Medulla oblongata (tissue), 1 donor: ENCODE measurements around the gene NTN4.
"Not testable (repeated sequence)": the region's sequence is repeated elsewhere in the genome, so short reads cannot be mapped to it uniquely, and the experiment has no call there.

Experiments used
- DNase-seq: peaks from one replicate; pipeline ENCODE4 v3.0.0-alpha.2; 2015; ENCODE audit errors: extremely low spot score

Gene NTN4

GRCh38 chr12:95710386-95710785, 80.2 kb downstream of the NTN4 start:
- DNase-seq, result no peak

- no peak for DNase-seq
These were observed 81.4 kb downstream of the NTN4 start for GRCh38 chr12:95709152-95709551.

GRCh38 chr12:95705143-95705542, 85.4 kb downstream of the NTN4 start:
- DNase-seq, result no peak

GRCh38 chr12:95703986-95704385, 86.6 kb downstream of the NTN4 start:
- DNase-seq, result no peak

- no peak for DNase-seq
These were observed 88.7 kb downstream of the NTN4 start for GRCh38 chr12:95701722-95702418.

GRCh38 chr12:95701275-95701674, 89.3 kb downstream of the NTN4 start:
- DNase-seq, result no peak

GRCh38 chr12:95700316-95700785, 90.2 kb downstream of the NTN4 start:
- no peak for DNase-seq

GRCh38 chr12:95699579-95699978, 91.0 kb downstream of the NTN4 start:
- no peak for DNase-seq

GRCh38 chr12:95694136-95694535, 96.4 kb downstream of the NTN4 start:
- no peak for DNase-seq

- DNase-seq, result no peak
These were observed 96.9 kb downstream of the NTN4 start for GRCh38 chr12:95693689-95694088.

GRCh38 chr12:95690861-95691635, 99.5 kb downstream of the NTN4 start:
- no peak for DNase-seq

- no peak for DNase-seq
These were observed 102.6 kb downstream of the NTN4 start for GRCh38 chr12:95687937-95688336.

GRCh38 chr12:95683418-95683817, 107.1 kb downstream of the NTN4 start:
- no peak for DNase-seq

GRCh38 chr12:95681210-95681765, 109.3 kb downstream of the NTN4 start:
- DNase-seq, result no peak

- no peak for DNase-seq
These were observed 111.9 kb downstream of the NTN4 start for GRCh38 chr12:95678684-95679083.

GRCh38 chr12:95677782-95678181, 112.8 kb downstream of the NTN4 start:
- DNase-seq, result not testable (repeated sequence)

GRCh38 chr12:95674631-95675030, 115.9 kb downstream of the NTN4 start:
- DNase-seq, result no peak

- no peak for DNase-seq
These were observed 116.4 kb downstream of the NTN4 start for GRCh38 chr12:95674163-95674562.

- no peak for DNase-seq
These were observed 117.0 kb downstream of the NTN4 start for GRCh38 chr12:95673576-95673975.

GRCh38 chr12:95672166-95672565, 118.4 kb downstream of the NTN4 start:
- DNase-seq, result no peak

GRCh38 chr12:95671265-95671664, 119.3 kb downstream of the NTN4 start:
- no peak for DNase-seq

GRCh38 chr12:95663525-95663924, 127.0 kb downstream of the NTN4 start:
- DNase-seq, result no peak

GRCh38 chr12:95661360-95661759, 129.2 kb downstream of the NTN4 start:
- no peak for DNase-seq
